Loucy (cell line): ENCODE results near the gene CTCFL.
A peak's percentile ranks its signal among the peaks of the same experiment; 100 is the strongest.

ENCODE experiments used
- H2AFZ ChIP-seq: fragments of 200-600 bp; sonication (generic); 2 replicates; pipeline ENCODE4 v1.6.0; 2016; ENCODE audit warnings: antibody characterized with exemption, mild to moderate bottlenecking, low read length, moderate library complexity
- H3F3A ChIP-seq: fragments of 200-600 bp; 2 replicates; pipeline ENCODE4 v1.6.0; 2016; ENCODE audit warnings: antibody characterized with exemption, low read depth, mild to moderate bottlenecking
- H3K27me3 ChIP-seq: fragments of 200-600 bp; sonication (generic); 2 replicates; pipeline ENCODE4 v1.6.1; 2014; ENCODE audit warnings: low read length, mild to moderate bottlenecking; ENCODE audit not compliant: insufficient read depth, poor library complexity, severe bottlenecking
- H3K36me3 ChIP-seq: fragments of 200-600 bp; sonication (generic); 2 replicates; pipeline ENCODE4 v1.6.1; 2016; ENCODE audit warnings: low read length; ENCODE audit not compliant: insufficient read depth
- H3K4me1 ChIP-seq: fragments of 200-600 bp; sonication (generic); 2 replicates; pipeline ENCODE4 v1.5.1; 2014; ENCODE audit warnings: low read length, mild to moderate bottlenecking; ENCODE audit not compliant: insufficient read depth, poor library complexity, severe bottlenecking
- H3K4me2 ChIP-seq: fragments of 200-600 bp; sonication (generic); 2 replicates; pipeline ENCODE4 v1.6.0; 2014; ENCODE audit warnings: antibody characterized with exemption, low read length, low read depth, mild to moderate bottlenecking; ENCODE audit not compliant: poor library complexity, severe bottlenecking
- H3K4me3 ChIP-seq: fragments of 200-600 bp; sonication (generic); 2 replicates; pipeline ENCODE4 v1.5.1; 2014; ENCODE audit warnings: low read length, mild to moderate bottlenecking, mixed read lengths; ENCODE audit not compliant: poor library complexity, severe bottlenecking
- H3K79me2 ChIP-seq: fragments of 200-600 bp; sonication (generic); 2 replicates; pipeline ENCODE4 v1.6.1; 2014; ENCODE audit warnings: low read length; ENCODE audit not compliant: insufficient read depth
- H3K9ac ChIP-seq: fragments of 200-600 bp; sonication (generic); 2 replicates; pipeline ENCODE4 v1.6.0; 2014; ENCODE audit warnings: mild to moderate bottlenecking, low read depth, low read length, moderate library complexity; ENCODE audit not compliant: poor library complexity, severe bottlenecking
- H3K9me2 ChIP-seq: fragments of 200-600 bp; sonication (generic); replicated peaks from 2 replicates; pipeline ENCODE4 v1.6.1; 2016; ENCODE audit warnings: low read depth, low read length, mixed read lengths
- H3K9me3 ChIP-seq: fragments of 200-600 bp; sonication (generic); 2 replicates; pipeline ENCODE4 v1.6.1; 2014; ENCODE audit warnings: mild to moderate bottlenecking, antibody characterized with exemption, low read length, low read depth; ENCODE audit not compliant: insufficient read depth
- H4K20me1 ChIP-seq: fragments of 200-600 bp; sonication (generic); 2 replicates; pipeline ENCODE4 v1.6.0; 2014; ENCODE audit warnings: antibody characterized with exemption, low read length, mild to moderate bottlenecking; ENCODE audit not compliant: insufficient read depth, poor library complexity, severe bottlenecking
- EZH2phosphoT487 ChIP-seq: fragments of 200-600 bp; IDR thresholded peaks from 2 replicates; pipeline ENCODE4 v1.6.1; 2018; ENCODE audit warnings: antibody characterized with exemption, mild to moderate bottlenecking, moderate library complexity, borderline replicate concordance
- TF ChIP-seq, protein P1 (sequence below): fragments of 200-600 bp; sonication (generic); conservative IDR thresholded peaks from 2 replicates; pipeline ENCODE4 v1.5.1; 2014; ENCODE audit warnings: mild to moderate bottlenecking, antibody characterized with exemption, low read length

Gene CTCFL

DNA sequence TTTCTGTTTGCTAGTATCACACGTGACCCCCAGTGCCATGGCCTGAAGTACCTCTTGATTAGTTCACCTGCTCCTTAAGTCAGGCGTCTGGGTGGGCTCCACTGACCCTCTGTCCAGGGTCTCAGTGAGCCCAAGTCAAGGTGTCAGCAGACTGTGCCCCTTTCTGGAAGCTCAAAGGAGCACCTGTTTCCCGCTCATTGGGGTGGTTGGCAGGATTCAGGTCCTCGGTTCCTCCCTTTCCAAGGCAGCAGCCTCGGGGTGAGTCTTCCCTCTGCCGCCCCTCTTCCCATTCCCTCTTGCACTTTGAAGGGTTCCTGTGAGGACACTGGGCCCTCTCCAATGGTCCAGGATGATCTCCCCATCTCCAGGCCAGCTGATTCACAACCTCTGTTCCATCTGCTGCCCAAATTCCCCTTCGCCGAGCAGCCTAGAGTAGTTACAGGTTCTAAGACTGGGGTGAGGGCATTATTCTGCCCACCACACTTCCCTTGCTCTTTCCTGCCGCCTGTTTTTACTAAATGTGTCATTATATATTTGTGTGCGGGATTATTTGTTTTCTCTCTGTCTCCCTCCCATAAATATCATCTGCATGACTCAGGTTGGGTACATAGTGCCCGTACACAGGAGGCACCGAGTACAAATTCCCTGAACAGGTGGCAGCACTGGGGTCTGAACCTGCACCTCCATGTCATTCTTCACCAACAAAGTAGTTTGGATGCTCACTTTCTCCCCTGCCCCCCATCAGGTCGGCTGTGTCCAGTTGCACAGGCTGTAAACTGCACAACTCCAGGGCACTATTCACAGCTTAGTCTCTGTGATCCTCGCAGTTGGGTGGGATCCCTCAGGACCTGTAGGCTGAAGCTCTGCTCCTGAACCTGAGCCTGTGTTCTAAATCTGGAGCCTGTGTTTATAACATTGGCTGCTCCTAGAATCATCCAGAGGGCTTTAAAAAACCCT is 75.3 kb downstream of the CTCFL start:
- Histone ChIP-seq H3K36me3 (no peaks in the 10 kb centered on the region), H3K4me3 (peak overlapping the region; percentile 59), H3K79me2 (no peaks in the 10 kb centered on the region), H3K27me3 (no peaks in the 10 kb centered on the region), H3K9ac (peak overlapping the region; percentile 76), H3K9me3 (no peaks in the 10 kb centered on the region), H3F3A (peaks cover 16% of the 10 kb centered on the region), H2AFZ (no peak overlapping the region), H4K20me1 (no peaks in the 10 kb centered on the region), H3K9me2 (no peaks in the 10 kb centered on the region), H3K4me2 (peak overlapping the region; percentile 88), H3K4me1 (peaks cover 54% of the 10 kb centered on the region)
- TF ChIP-seq, protein P1, sequence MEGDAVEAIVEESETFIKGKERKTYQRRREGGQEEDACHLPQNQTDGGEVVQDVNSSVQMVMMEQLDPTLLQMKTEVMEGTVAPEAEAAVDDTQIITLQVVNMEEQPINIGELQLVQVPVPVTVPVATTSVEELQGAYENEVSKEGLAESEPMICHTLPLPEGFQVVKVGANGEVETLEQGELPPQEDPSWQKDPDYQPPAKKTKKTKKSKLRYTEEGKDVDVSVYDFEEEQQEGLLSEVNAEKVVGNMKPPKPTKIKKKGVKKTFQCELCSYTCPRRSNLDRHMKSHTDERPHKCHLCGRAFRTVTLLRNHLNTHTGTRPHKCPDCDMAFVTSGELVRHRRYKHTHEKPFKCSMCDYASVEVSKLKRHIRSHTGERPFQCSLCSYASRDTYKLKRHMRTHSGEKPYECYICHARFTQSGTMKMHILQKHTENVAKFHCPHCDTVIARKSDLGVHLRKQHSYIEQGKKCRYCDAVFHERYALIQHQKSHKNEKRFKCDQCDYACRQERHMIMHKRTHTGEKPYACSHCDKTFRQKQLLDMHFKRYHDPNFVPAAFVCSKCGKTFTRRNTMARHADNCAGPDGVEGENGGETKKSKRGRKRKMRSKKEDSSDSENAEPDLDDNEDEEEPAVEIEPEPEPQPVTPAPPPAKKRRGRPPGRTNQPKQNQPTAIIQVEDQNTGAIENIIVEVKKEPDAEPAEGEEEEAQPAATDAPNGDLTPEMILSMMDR = no peak
- no peak for TF ChIP-seq EZH2phosphoT487

GRCh38 chr20:57448764-57449354 is 76.1 kb downstream of the CTCFL start:
- H4K20me1 ChIP-seq = no peaks in the 10 kb centered on the region
- H3K36me3 ChIP-seq = no peaks in the 10 kb centered on the region
- H3K4me1 ChIP-seq = peaks cover 47% of the 10 kb centered on the region
- peak overlapping the region; percentile 76 for H3K9ac ChIP-seq
- H3K79me2 ChIP-seq = no peaks in the 10 kb centered on the region
- H3K4me2 ChIP-seq = no peak overlapping the region
- no peak overlapping the region for H3K4me3 ChIP-seq
- no peaks in the 10 kb centered on the region for H3K9me2 ChIP-seq
- no peak overlapping the region for H2AFZ ChIP-seq
- H3F3A ChIP-seq = peaks cover 16% of the 10 kb centered on the region
- no peaks in the 10 kb centered on the region for H3K9me3 ChIP-seq
- no peaks in the 10 kb centered on the region for H3K27me3 ChIP-seq
- TF ChIP-seq, protein P1 = no peak
- TF ChIP-seq EZH2phosphoT487 = no peak
